Nephron progenitor cell (in vitro differentiated cells): ENCODE results near the gene KCNQ1.

Experiments
- DNase-seq: peaks from one replicate; pipeline ENCODE4 v3.0.0; 2021
- H3K27ac Mint-ChIP-seq: 2 replicates; pipeline ENCODE4 v1.8.0; 2021; ENCODE audit warnings: mild to moderate bottlenecking, moderate library complexity, mixed read lengths
- H3K27me3 Mint-ChIP-seq: 2 replicates; pipeline ENCODE4 v1.8.0; 2021; ENCODE audit warnings: mild to moderate bottlenecking, low read depth, mixed read lengths; ENCODE audit not compliant: poor library complexity
- H3K36me3 Mint-ChIP-seq: 2 replicates; pipeline ENCODE4 v1.8.0; 2021; ENCODE audit warnings: low read depth, mixed read lengths
- H3K4me1 Mint-ChIP-seq: 2 replicates; pipeline ENCODE4 v1.8.0; 2021; ENCODE audit warnings: mixed read lengths
- H3K4me3 Mint-ChIP-seq: 2 replicates; pipeline ENCODE4 v1.8.0; 2021; ENCODE audit warnings: mild to moderate bottlenecking, moderate library complexity, mixed read lengths
- H3K9me3 Mint-ChIP-seq: 2 replicates; pipeline ENCODE4 v1.8.0; 2021; ENCODE audit warnings: mild to moderate bottlenecking, moderate library complexity, mixed read lengths
- TF ChIP-seq, protein P1 (sequence below): fragments of 200-600 bp; sonication (generic); IDR thresholded peaks from 2 replicates; pipeline ENCODE4 v1.5.0; 2021; ENCODE audit warnings: antibody characterized with exemption

KCNQ1 gene

GRCh38 chr11:2647167-2647566 lies 202.4 kb downstream of the KCNQ1 start:
- Mint-ChIP-seq H3K36me3 (peaks cover 93% of the 10 kb centered on the region), H3K27ac (no peak overlapping the region), H3K4me3 (no peak overlapping the region), H3K27me3 (peaks cover 7% of the 10 kb centered on the region), H3K4me1 (no peaks in the 10 kb centered on the region), H3K9me3 (peaks cover 100% of the 10 kb centered on the region)
- TF ChIP-seq, protein P1, sequence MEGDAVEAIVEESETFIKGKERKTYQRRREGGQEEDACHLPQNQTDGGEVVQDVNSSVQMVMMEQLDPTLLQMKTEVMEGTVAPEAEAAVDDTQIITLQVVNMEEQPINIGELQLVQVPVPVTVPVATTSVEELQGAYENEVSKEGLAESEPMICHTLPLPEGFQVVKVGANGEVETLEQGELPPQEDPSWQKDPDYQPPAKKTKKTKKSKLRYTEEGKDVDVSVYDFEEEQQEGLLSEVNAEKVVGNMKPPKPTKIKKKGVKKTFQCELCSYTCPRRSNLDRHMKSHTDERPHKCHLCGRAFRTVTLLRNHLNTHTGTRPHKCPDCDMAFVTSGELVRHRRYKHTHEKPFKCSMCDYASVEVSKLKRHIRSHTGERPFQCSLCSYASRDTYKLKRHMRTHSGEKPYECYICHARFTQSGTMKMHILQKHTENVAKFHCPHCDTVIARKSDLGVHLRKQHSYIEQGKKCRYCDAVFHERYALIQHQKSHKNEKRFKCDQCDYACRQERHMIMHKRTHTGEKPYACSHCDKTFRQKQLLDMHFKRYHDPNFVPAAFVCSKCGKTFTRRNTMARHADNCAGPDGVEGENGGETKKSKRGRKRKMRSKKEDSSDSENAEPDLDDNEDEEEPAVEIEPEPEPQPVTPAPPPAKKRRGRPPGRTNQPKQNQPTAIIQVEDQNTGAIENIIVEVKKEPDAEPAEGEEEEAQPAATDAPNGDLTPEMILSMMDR: no peak
- DNase-seq: no peak

- H3K9me3 Mint-ChIP-seq: peaks cover 100% of the 10 kb centered on the region
- no peaks in the 10 kb centered on the region for H3K4me1 Mint-ChIP-seq
- no peak for DNase-seq
- H3K27ac Mint-ChIP-seq: no peak overlapping the region
- TF ChIP-seq, protein P1: no peak
- peaks cover 7% of the 10 kb centered on the region for H3K27me3 Mint-ChIP-seq
- H3K4me3 Mint-ChIP-seq: no peak overlapping the region
- H3K36me3 Mint-ChIP-seq: peaks cover 95% of the 10 kb centered on the region
Observed at GRCh38 chr11:2647953-2648352, 203.1 kb downstream of the KCNQ1 start.

DNA sequence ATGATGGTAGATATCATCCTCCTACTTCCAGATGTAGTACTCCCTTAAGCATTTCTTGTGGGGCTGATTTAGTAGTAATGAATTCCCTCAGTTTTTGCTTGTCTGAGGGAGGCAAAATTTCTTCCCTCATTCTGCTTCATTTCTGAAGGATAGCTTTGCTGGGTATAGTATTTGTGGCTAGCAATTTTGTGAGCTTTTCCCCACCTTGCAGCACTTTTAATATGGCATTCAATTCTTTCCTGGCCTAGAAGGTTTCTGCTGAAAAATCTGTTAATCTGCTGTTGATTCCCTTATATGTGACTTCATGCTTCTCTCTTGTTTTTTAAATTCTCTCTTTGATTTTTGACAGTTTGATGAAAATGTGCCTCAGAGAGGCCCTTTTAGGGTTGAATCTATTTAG lies 204.6 kb downstream of the KCNQ1 start:
- peaks cover 100% of the 10 kb centered on the region for H3K9me3 Mint-ChIP-seq

DNA sequence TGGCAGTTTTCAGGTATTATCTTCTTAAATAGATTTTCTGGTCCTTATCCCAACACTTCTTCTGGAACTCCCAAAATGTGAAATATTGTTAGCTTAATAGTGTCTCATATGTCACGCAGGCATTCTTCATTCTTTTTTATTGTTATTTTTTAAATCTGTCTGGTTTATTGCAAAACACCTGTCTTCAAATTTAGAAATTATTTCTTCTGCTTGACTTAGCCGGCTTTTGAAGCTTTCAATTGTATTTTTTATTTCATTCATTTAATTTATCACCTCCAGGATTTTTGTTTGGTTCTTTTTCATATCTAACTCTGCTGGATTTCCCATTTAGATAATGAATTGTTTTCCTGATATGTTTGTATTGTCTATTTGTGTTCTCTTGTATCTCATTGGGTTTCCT lies 205.0 kb downstream of the KCNQ1 start:
- no peak overlapping the region for H3K4me3 Mint-ChIP-seq
- H3K36me3 Mint-ChIP-seq: peaks cover 96% of the 10 kb centered on the region
- peaks cover 3% of the 10 kb centered on the region for H3K27me3 Mint-ChIP-seq
- DNase-seq: no peak
- TF ChIP-seq, protein P1: no peak
- H3K9me3 Mint-ChIP-seq: peaks cover 100% of the 10 kb centered on the region
- no peak overlapping the region for H3K27ac Mint-ChIP-seq
- peaks cover 11% of the 10 kb centered on the region for H3K4me1 Mint-ChIP-seq

More for the DNA sequence above, 204.6 kb downstream of the KCNQ1 start:
- DNase-seq: no peak
- peaks cover 6% of the 10 kb centered on the region for H3K4me1 Mint-ChIP-seq
- TF ChIP-seq, protein P1: no peak
- H3K27me3 Mint-ChIP-seq: peaks cover 3% of the 10 kb centered on the region
- peaks cover 96% of the 10 kb centered on the region for H3K36me3 Mint-ChIP-seq
- H3K4me3 Mint-ChIP-seq: no peak overlapping the region
- H3K27ac Mint-ChIP-seq: no peak overlapping the region

DNA sequence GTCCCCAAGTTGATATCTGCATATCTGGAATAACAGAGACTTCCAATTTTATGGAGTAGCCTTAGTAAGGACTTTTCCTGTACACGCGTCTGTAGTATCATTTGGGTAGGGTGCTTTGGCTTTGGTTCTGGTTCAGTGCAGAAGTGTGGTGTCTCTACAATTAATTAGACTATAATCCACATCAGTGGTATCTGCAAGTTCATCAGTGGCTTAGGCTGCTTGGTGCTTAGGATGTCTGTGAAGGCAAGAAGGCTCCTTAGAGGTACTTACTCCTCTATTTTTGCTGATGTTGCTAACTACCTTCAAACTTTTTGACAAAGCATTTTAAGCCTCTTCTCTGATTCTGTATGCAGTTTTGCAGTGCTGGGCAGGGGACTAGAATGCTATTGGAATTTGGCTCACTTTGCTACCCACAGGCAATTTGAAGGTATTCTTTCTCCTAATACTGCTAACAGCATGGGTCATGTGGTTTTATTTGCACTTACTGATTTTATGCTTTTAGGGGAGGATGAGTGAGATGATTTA lies 205.6 kb downstream of the KCNQ1 start:
- peaks cover 11% of the 10 kb centered on the region for H3K4me1 Mint-ChIP-seq
- peaks cover 100% of the 10 kb centered on the region for H3K9me3 Mint-ChIP-seq

More for the DNA sequence above, 205.6 kb downstream of the KCNQ1 start:
- Mint-ChIP-seq H3K27me3 (peaks cover 3% of the 10 kb centered on the region), H3K36me3 (peaks cover 98% of the 10 kb centered on the region), H3K27ac (no peak overlapping the region), H3K4me3 (no peak overlapping the region)
- TF ChIP-seq, protein P1: no peak
- no peak for DNase-seq
